NCI-H2196 treated with DMSO at 0.1 percent for 48 hours (cell line): ENCODE data around the gene GXYLT1.
A peak's percentile ranks its signal among the peaks of the same experiment; 100 is the strongest.
"Not testable (repeated sequence)": the region's sequence is repeated elsewhere in the genome, so short reads cannot be mapped to it uniquely, and the experiment has no call there.

ENCODE experiments used
- DNase-seq: peaks from one replicate; lab custom pipeline; 2025; ENCODE audit not compliant: unreplicated experiment; lab: John Stamatoyannopoulos, UW

Gene GXYLT1

GRCh38 chr12:42144408-42145196 is at the start of gene GXYLT1:
Gene GXYLT1, minus strand, starts transcription at chr12:42144874. Its CDS starts 228 bp downstream, at chr12:42144646.
- peak; percentile 88 for DNase-seq

GRCh38 chr12:42192686-42193085 is 48.0 kb upstream of the GXYLT1 start:
- no peak for DNase-seq

GRCh38 chr12:42192258-42192657 is 47.6 kb upstream of the GXYLT1 start:
- no peak for DNase-seq

GRCh38 chr12:42190376-42190775 is 45.7 kb upstream of the GXYLT1 start:
- DNase-seq = no peak

- DNase-seq = not testable (repeated sequence)
Observed at GRCh38 chr12:42188275-42188674, 43.6 kb upstream of the GXYLT1 start.

GRCh38 chr12:42187799-42188198 is 43.1 kb upstream of the GXYLT1 start:
- DNase-seq = no peak

- DNase-seq = no peak
Observed at GRCh38 chr12:42186793-42187192, 42.1 kb upstream of the GXYLT1 start.

- DNase-seq = no peak
Observed at GRCh38 chr12:42182394-42182793, 37.7 kb upstream of the GXYLT1 start.

GRCh38 chr12:42180990-42181596 is 36.4 kb upstream of the GXYLT1 start:
- DNase-seq = no peak

- DNase-seq = no peak
Observed at GRCh38 chr12:42178101-42178500, 33.4 kb upstream of the GXYLT1 start.

GRCh38 chr12:42174978-42175377 is 30.3 kb upstream of the GXYLT1 start:
- DNase-seq = no peak

- no peak for DNase-seq
Observed at GRCh38 chr12:42173961-42174521, 29.4 kb upstream of the GXYLT1 start.

GRCh38 chr12:42172441-42173210 is 28.0 kb upstream of the GXYLT1 start:
- no peak for DNase-seq

- no peak for DNase-seq
Observed at GRCh38 chr12:42167711-42168110, 23.0 kb upstream of the GXYLT1 start.

GRCh38 chr12:42166501-42166900 is 21.8 kb upstream of the GXYLT1 start:
- DNase-seq = no peak

- DNase-seq = no peak
Observed at GRCh38 chr12:42163913-42164312, 19.2 kb upstream of the GXYLT1 start.

GRCh38 chr12:42162965-42163364 is 18.3 kb upstream of the GXYLT1 start:
- no peak for DNase-seq

GRCh38 chr12:42162193-42162592 is 17.5 kb upstream of the GXYLT1 start:
- no peak for DNase-seq

GRCh38 chr12:42161529-42161928 is 16.9 kb upstream of the GXYLT1 start:
- no peak for DNase-seq

GRCh38 chr12:42156232-42156631 is 11.6 kb upstream of the GXYLT1 start:
- DNase-seq = no peak

GRCh38 chr12:42145552-42146215 is 1.0 kb upstream of the GXYLT1 start:
- no peak for DNase-seq
